Measurements from ENCODE around the gene AQP6.

The AQP6 gene

DNA sequence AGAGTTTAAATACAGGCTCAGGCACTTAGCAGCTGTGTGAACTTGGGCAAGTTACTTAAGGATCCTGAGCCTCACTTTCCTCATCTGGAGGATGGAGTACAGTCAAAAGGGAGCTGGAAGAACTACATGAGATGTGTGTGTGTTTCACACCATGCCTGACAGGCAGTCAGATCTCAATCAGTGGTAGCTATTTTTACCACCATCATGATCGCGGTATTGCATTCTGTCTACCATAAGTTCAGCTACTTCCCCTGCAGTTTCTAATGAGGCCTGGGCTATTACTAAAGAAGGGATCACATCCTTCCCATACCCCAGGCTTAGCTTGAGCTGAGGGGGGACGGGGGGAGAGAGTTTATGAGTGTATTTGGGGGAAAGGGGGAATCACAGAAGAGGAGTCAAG is 7.0 kb downstream of the AQP6 start:
- ChIA-PET CTCF (interaction anchor here (1.3 to 13.0 kb wide), 5 partner anchors 13 to 91 kb away, joined by 3 to 193 read pairs (median 12); no protein-coding TSS in a partner anchor), POLR2A (interaction anchor here (0.6 to 0.7 kb wide), 2 partner anchors 11 to 296 kb away, joined by 3 to 4 read pairs; no protein-coding TSS in a partner anchor)
- TF ChIP-seq, protein P1, sequence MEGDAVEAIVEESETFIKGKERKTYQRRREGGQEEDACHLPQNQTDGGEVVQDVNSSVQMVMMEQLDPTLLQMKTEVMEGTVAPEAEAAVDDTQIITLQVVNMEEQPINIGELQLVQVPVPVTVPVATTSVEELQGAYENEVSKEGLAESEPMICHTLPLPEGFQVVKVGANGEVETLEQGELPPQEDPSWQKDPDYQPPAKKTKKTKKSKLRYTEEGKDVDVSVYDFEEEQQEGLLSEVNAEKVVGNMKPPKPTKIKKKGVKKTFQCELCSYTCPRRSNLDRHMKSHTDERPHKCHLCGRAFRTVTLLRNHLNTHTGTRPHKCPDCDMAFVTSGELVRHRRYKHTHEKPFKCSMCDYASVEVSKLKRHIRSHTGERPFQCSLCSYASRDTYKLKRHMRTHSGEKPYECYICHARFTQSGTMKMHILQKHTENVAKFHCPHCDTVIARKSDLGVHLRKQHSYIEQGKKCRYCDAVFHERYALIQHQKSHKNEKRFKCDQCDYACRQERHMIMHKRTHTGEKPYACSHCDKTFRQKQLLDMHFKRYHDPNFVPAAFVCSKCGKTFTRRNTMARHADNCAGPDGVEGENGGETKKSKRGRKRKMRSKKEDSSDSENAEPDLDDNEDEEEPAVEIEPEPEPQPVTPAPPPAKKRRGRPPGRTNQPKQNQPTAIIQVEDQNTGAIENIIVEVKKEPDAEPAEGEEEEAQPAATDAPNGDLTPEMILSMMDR (IDR thresholded peaks at IDR 0.05; ENCODE audit: control extremely low read depth, extremely low read depth, low read depth, missing control alignments) = no peak
- DNase-seq (ENCODE audit: extremely low spot score) = no peak

DNA sequence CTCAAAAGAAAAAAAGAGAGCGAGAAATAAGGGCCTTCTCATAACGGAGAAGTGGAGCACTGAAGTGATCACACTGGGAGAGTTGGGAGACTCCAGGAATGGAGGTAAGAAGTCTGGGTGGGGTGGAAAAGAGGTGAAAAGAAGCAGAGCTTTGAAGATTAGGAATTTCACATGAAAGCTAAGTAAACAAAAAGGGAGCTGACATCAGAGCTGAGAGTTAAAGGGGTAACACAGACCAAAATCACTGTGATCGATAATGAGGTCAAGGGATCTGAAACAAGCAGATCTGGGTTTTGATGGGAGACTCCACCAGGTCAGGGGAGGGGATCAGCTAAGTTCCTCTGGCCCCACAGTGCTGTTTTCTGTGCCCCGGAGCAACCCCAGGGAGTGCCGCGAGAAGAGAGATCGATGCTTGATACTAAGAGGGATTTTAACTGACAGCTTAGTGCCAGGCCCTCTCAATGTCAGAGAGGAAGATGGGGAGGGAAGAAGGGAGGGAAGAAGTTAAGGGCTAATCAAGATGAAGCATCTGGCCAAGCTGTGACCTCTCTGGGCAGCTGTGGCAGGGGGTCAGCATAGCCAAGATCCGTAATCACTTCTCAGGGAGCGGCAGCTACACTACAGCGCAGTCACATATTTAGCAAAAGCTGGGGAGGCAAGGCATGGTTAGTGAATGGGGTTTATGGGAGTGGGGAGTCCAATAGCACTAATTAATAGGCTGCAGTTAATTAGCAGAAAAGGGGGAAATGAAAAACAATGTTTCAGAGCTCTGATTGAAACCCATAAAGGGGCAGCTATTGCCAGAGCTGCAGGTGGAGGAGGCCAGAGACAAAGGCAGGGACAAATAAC is 8.0 kb downstream of the AQP6 start:
- ChIA-PET POLR2A (interaction anchor here (0.5 kb wide), 2 partner anchors 27 to 1168 kb away, joined by 3 to 5 read pairs; no protein-coding TSS in a partner anchor), CTCF (interaction anchor here (0.9 to 13.0 kb wide), 11 partner anchors 14 to 93 kb away, joined by 3 to 193 read pairs (median 4); no protein-coding TSS in a partner anchor)
- no peak for DNase-seq (ENCODE audit: extremely low spot score)
- TF ChIP-seq, protein P1 (IDR thresholded peaks at IDR 0.05; ENCODE audit: control extremely low read depth, extremely low read depth, low read depth, missing control alignments) = no peak

DNA sequence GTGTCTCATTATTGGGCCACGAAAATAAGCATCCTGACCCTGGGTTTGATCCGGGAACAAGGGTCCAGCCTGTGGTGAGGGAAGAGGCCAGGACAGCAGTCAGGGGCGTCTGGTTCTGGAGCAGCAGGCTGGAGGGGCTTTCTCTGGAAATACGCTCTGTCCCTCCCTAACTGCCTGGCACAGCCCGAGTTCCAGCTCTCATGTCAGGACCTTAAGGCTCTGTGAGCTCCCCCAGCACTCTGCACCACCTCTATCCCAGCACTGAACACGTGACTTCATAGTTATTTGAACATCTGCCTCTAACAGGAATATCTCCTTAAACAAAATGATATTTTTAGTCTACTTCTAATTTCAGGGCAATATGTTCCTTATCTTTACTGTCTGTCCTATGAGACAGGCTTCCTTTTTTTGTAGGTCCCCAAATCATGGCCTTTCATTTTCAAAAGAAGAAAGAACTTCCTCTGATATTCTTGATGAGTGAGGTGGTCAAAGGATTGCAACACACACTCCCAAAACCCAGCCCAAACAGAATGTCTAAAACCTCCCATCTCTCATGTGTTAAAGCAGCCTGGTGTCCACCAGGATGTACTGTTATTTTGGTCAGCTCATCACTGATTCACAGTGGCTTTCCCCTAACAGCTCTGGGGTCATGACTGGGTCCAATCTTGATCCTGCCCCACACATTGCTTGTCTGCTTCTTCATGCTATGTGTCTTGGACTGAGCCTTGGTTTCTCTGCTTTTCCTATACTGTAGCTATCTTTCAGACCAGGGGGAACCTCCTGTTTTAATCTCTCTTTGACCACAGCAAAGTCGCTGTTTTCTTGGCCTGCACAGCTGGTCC is 9.7 kb downstream of the AQP6 start:
- ChIA-PET CTCF (interaction anchor here (0.8 to 13.0 kb wide), 13 partner anchors 8 to 102 kb away, joined by 3 to 193 read pairs (median 5); partner anchors contain the start of gene SMARCD1), POLR2A (interaction anchor here (0.6 kb wide), 1 partner anchor 236 kb away, joined by 4 read pairs; no protein-coding TSS in a partner anchor)

DNA sequence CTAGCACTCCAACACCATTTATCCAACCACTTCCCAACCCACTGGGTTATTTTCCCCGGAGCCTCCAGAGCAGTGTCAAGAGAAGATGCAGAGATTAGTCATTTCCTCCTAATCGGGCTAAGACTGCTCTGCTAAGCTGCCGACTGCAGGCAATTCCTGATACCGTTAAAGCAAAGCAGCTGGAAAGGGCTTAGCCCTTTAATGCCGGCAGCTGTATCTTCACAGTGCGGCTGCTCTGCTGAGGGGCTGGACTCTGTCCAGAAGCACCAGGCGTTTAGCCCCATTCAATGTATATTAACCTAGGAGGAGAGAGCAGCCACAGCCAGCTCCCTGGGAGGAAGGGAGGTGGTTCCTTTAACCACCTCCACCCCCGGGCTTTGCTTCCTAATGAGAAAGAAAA is 11.1 kb downstream of the AQP6 start:
- CTCF ChIA-PET = interaction anchor here (0.7 to 13.0 kb wide), 5 partner anchors 17 to 87 kb away, joined by 3 to 193 read pairs (median 6); no protein-coding TSS in a partner anchor
- POLR2A ChIA-PET = no interaction called here
- DNase-seq (ENCODE audit: extremely low spot score) = peak; percentile 11
- TF ChIP-seq, protein P1 (IDR thresholded peaks at IDR 0.05; ENCODE audit: control extremely low read depth, extremely low read depth, low read depth, missing control alignments) = no peak

More for the DNA sequence above, 9.7 kb downstream of the AQP6 start:
- DNase-seq (ENCODE audit: extremely low spot score) = peak; percentile 6
- TF ChIP-seq, protein P1 (IDR thresholded peaks at IDR 0.05; ENCODE audit: control extremely low read depth, extremely low read depth, low read depth, missing control alignments) = no peak

DNA sequence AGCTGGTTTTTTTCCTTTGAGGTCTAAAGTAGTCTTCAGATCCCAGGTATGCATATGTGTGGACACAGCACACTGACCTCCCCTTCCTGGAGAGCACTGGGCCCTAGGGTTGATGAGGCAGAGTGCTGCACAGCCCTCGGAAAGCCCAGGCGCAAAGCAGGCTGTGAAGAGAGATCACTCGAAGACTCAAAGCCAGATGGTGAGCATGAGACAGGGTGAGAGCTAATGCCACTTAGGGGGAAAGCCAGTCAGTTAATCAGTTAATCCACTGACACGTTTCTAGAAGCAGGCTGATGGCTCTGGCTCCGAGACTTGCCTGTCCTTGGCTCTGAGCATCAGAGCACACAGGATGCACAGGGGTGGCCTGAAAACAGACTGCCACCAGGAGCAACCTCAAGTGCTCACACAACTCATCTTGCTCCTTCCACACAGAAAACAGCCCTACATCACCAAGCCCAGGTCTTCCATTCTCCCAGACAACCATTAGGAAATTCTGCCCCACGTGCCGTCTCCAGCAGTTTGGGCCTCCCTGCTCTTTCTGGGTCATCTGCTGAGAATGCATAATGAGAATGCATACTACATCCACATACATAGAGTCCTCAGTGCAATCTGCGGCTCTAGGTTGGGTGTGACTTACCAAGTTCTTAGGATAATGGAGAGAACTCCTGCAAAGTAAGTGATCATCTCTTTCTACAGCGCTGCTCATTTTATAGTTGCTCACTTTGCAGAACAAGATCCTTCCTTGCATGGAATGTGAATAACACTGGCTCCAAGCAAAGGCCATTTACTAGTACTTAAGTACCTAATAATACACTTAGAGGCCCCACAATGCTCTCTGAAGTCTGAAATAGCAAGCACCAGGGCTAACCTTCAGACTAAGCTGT is 12.0 kb downstream of the AQP6 start:
- POLR2A ChIA-PET = no interaction called here
- TF ChIP-seq, protein P1 (IDR thresholded peaks at IDR 0.05; ENCODE audit: control extremely low read depth, extremely low read depth, low read depth, missing control alignments) = no peak
- peak; percentile 9 for DNase-seq (ENCODE audit: extremely low spot score)
- CTCF ChIA-PET = interaction anchor here (0.7 to 13.0 kb wide), 5 partner anchors 18 to 71 kb away, joined by 3 to 193 read pairs (median 5); no protein-coding TSS in a partner anchor
